GM23248 (cell line): ENCODE results near the gene HDAC8.

Experiments used
- EZH2 ChIP-seq: fragments of 200-600 bp; sonication (generic); IDR thresholded peaks from 2 replicates; pipeline ENCODE4 v1.6.1; 2018; ENCODE audit warnings: antibody characterized with exemption, mild to moderate bottlenecking; ENCODE audit not compliant: insufficient read depth, poor library complexity, severe bottlenecking
- EZH2phosphoT487 ChIP-seq: fragments of 200-600 bp; sonication (generic); IDR thresholded peaks from 2 replicates; pipeline ENCODE4 v1.6.1; 2018; ENCODE audit warnings: antibody characterized with exemption, moderate library complexity, mild to moderate bottlenecking, low read depth; ENCODE audit not compliant: insufficient read depth

DNA sequence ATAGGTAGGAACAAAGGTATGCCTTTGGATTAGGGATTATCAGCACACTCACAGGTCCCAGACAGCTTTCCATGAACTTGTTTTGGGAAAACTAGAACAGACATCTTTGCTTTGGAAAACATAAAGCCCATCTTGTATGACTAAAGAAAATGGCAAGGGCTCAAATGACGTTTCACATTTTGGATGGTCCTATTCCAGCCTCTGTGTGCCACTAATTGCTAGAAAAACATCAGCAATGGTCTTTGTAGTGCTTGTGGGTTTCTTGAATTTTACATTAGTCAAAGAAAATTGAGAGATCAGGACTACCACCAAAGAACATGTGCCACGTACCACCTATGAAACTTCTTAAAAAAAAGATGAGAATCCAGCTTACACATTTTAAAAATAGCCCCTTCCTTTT is 111.4 kb downstream of the HDAC8 start:
- no peak for TF ChIP-seq EZH2
- TF ChIP-seq EZH2phosphoT487, result no peak
